A549 (cell line): ENCODE measurements around the gene RNF213. TPM values are rescaled to one million over a fixed set of nuclear protein-coding genes. Genes with fewer than 3 reads are reported as not detected.

Experiments used
- ATAC-seq, 2 experiments: fragments of 200-7000 bp in 1 of 2; fragments of >200 bp in 1 of 2; cut with Nextera tagmentation in 1 of 2; cut with Tn5 transposase in 1 of 2; 3 replicates each; pipeline versions ENCODE4 v1.8.0 to v1.9.1; 2018 to 2020; ENCODE audit warnings: mild to moderate bottlenecking in 1 of 2, moderate library complexity in 1 of 2
- CTCF ChIA-PET: fragments of 300-600 bp; sonication (Branson Sonifier 250); formaldehyde crosslinking; extraction: SDS; loops from one replicate; lab custom pipeline; 2021; ENCODE audit warnings: antibody characterized with exemption, inconsistent platforms; lab: Yijun Ruan, JAX
- POLR2A ChIA-PET: fragments of 350-600 bp; formaldehyde crosslinking; extraction: SDS; loops from one replicate; lab custom pipeline; 2021; ENCODE audit warnings: antibody characterized with exemption, inconsistent platforms; lab: Yijun Ruan, JAX
- DNase-seq, 2 experiments: peaks; one replicate each; pipeline versions ENCODE4 v3.0.0 to v3.0.0-alpha.2; 2011 to 2016; ENCODE audit warnings: low read depth in 1 of 2, low spot score in 1 of 2
- FAIRE-seq: peaks from 2 replicates; lab custom pipeline; 2011; peaks lifted over from hg19 to GRCh38; lab: Jason Lieb, UNC
- H3K27ac ChIP-seq, 2 experiments: fragments of >200 bp; sonication (Bioruptor Twin); formaldehyde crosslinking; 3 replicates each; pipeline ENCODE4 v1.5.1; 2016 to 2017
- H3K4me1 ChIP-seq: fragments of >200 bp; sonication (Bioruptor Twin); formaldehyde crosslinking; 3 replicates; pipeline ENCODE4 v1.6.1; 2016
- H3K4me2 ChIP-seq: fragments of >200 bp; sonication (Bioruptor Twin); formaldehyde crosslinking; 3 replicates; pipeline ENCODE4 v1.6.1; 2016
- H3K4me3 ChIP-seq: fragments of >200 bp; sonication (Bioruptor Twin); formaldehyde crosslinking; 3 replicates; pipeline ENCODE4 v1.5.1; 2016
- H3K9me3 ChIP-seq: fragments of >200 bp; sonication (Bioruptor Twin); formaldehyde crosslinking; 3 replicates; pipeline ENCODE4 v1.6.1; 2016
- GATA3 ChIP-seq: IDR thresholded peaks from 2 replicates; pipeline ENCODE4 v1.6.1; 2012; ENCODE audit warnings: borderline replicate concordance
- HEYL ChIP-seq: fragments of 250-450 bp; sonication (Bioruptor Pico); IDR thresholded peaks from 2 replicates; pipeline ENCODE4 v1.8.0; 2021; ENCODE audit warnings: mild to moderate bottlenecking, moderate library complexity
- JUN ChIP-seq, 2 experiments: fragments of >200 bp; sonication (Bioruptor Twin); formaldehyde crosslinking; IDR thresholded peaks; 2 replicates in 1 of 2; 3 replicates in 1 of 2; pipeline ENCODE4 v1.6.1; 2016 to 2017
- JUNB ChIP-seq: fragments of >200 bp; sonication (Bioruptor Twin); formaldehyde crosslinking; IDR thresholded peaks from 2 replicates; pipeline ENCODE4 v1.6.1; 2016
- KDM5A ChIP-seq: fragments of 200-600 bp; sonication (generic); IDR thresholded peaks from 2 replicates; pipeline ENCODE4 v1.6.1; 2016; ENCODE audit warnings: antibody characterized with exemption, mild to moderate bottlenecking
- WGBS: methylation state at CpG from one replicate; pipeline ENCODE4 v1.1.6; 2017; ENCODE audit errors: missing lambda C conversion rate; 5-methylcytosine and 5-hydroxymethylcytosine counted together
- polyA plus RNA-seq, 4 experiments: library from polyadenylated mRNA; depleted of rRNA in 3 of 4; stranded (reverse); fragments of >200 nt; fragmentation: RNase III in 1 of 4; extraction: RNeasy Plus Mini Kit Qiagen cat#74134 plus additional on column Dnase treatment in 1 of 4; gene quantifications; 2 replicates in 3 of 4; 3 replicates in 1 of 4; pipeline ENCODE4 v1.2.3, GENCODE V29; 2011 to 2017
- small RNA-seq, 6 experiments: library from RNA; depleted of rRNA; stranded (forward); fragments of <200 nt; gene quantifications; one replicate each; pipeline ENCODE3, GENCODE V24; 2012
- TF ChIP-seq, protein P1 (sequence below): IDR thresholded peaks from 2 replicates; pipeline ENCODE4 v1.6.1; 2012; ENCODE audit warnings: low read depth, borderline replicate concordance

Gene RNF213
- polyA plus RNA-seq, 2 of the 4 experiments (the other 2 are of a cell fraction): 59.1 to 127 TPM

GRCh38 chr17:80447790-80448189 is 187.1 kb downstream of the RNF213 start:
- Histone ChIP-seq H3K9me3 (no peaks in the 10 kb centered on the region), H3K27ac (0 out of 6 replicates have a peak overlapping the region, but pooled peaks of 1 of the 2 experiments have one; percentile 15), H3K4me1 (peaks cover 6% of the 10 kb centered on the region; the same call in 1 of the 3 replicates), H3K4me3 (no peak overlapping the region), H3K4me2 (no peak overlapping the region)
- ChIA-PET POLR2A (no interaction called here), CTCF (interaction anchor here (0.6 to 3.1 kb wide), 5 partner anchors 10 to 190 kb away, joined by 3 to 19 read pairs (median 6); no protein-coding TSS in a partner anchor)
- DNase-seq: no peak
- no peak for ATAC-seq
- no peak for TF ChIP-seq KDM5A
- no peak for TF ChIP-seq JUN (IDR thresholded peaks at IDR 0.05)
- no peak for TF ChIP-seq HEYL (CRISPR knock-in tag)
- TF ChIP-seq, protein P1, sequence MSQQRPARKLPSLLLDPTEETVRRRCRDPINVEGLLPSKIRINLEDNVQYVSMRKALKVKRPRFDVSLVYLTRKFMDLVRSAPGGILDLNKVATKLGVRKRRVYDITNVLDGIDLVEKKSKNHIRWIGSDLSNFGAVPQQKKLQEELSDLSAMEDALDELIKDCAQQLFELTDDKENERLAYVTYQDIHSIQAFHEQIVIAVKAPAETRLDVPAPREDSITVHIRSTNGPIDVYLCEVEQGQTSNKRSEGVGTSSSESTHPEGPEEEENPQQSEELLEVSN: no peak
- no peak for TF ChIP-seq GATA3
- TF ChIP-seq JUNB: no peak
- 46% methylated on average over 3 of the region's 4 CpGs for WGBS
- no peak for FAIRE-seq

Small RNAs within 50 kb of the gene (small RNA-seq; reads per million reads assigned to genes)
- gene MIR4730: 0 to 4.1 (median 0.26) reads per million in 6 experiments

Other genes with a start within 250 kb of the RNF213 start
- gene TBC1D16, start 225.0 kb upstream of the RNF213 start, polyA plus RNA-seq (2011; rRNA removed): 8.9 and 12.9 TPM in 2 replicates
- 11.5 to 12.5 TPM (median 12.3 TPM) in 3 replicates for gene TBC1D16, start 225.0 kb upstream of the RNF213 start, polyA plus RNA-seq (2017; fragmentation: RNase III; extraction: RNeasy Plus Mini Kit Qiagen cat#74134 plus additional on column Dnase treatment)
- gene CCDC40, start 224.2 kb upstream of the RNF213 start, polyA plus RNA-seq (2011; rRNA removed): 4.3 and 5.9 TPM in 2 replicates
- gene CCDC40, start 224.2 kb upstream of the RNF213 start, polyA plus RNA-seq (2017; fragmentation: RNase III; extraction: RNeasy Plus Mini Kit Qiagen cat#74134 plus additional on column Dnase treatment): 8.2 to 12.6 TPM (median 11.3 TPM) in 3 replicates
- 5.7 and 9.5 TPM in 2 replicates for gene GAA, start 159.3 kb upstream of the RNF213 start, polyA plus RNA-seq (2011; rRNA removed)
- 36.5 to 48.2 TPM (median 47.4 TPM) in 3 replicates for gene GAA, start 159.3 kb upstream of the RNF213 start, polyA plus RNA-seq (2017; fragmentation: RNase III; extraction: RNeasy Plus Mini Kit Qiagen cat#74134 plus additional on column Dnase treatment)
- 181 and 201 TPM in 2 replicates for gene EIF4A3, start 113.7 kb upstream of the RNF213 start, polyA plus RNA-seq (2011; rRNA removed)
- gene EIF4A3, start 113.7 kb upstream of the RNF213 start, polyA plus RNA-seq (2017; fragmentation: RNase III; extraction: RNeasy Plus Mini Kit Qiagen cat#74134 plus additional on column Dnase treatment): 180 to 196 TPM (median 189 TPM) in 3 replicates
- gene CARD14, start 90.8 kb upstream of the RNF213 start, polyA plus RNA-seq (2011; rRNA removed): 0.11 and 0.18 TPM in 2 replicates
- gene CARD14, start 90.8 kb upstream of the RNF213 start, polyA plus RNA-seq (2017; fragmentation: RNase III; extraction: RNeasy Plus Mini Kit Qiagen cat#74134 plus additional on column Dnase treatment): 0.08 to 0.26 TPM (median 0.17 TPM) in 3 replicates
- gene SGSH, start 40.5 kb upstream of the RNF213 start, polyA plus RNA-seq (2011; rRNA removed): 14.1 and 14.5 TPM in 2 replicates
- gene SGSH, start 40.5 kb upstream of the RNF213 start, polyA plus RNA-seq (2017; fragmentation: RNase III; extraction: RNeasy Plus Mini Kit Qiagen cat#74134 plus additional on column Dnase treatment): 24.0 to 26.2 TPM (median 24.7 TPM) in 3 replicates
- 8.3 and 9.5 TPM in 2 replicates for gene SLC26A11, start 40.4 kb upstream of the RNF213 start, polyA plus RNA-seq (2011; rRNA removed)
- 9.1 to 13.7 TPM (median 13.1 TPM) in 3 replicates for gene SLC26A11, start 40.4 kb upstream of the RNF213 start, polyA plus RNA-seq (2017; fragmentation: RNase III; extraction: RNeasy Plus Mini Kit Qiagen cat#74134 plus additional on column Dnase treatment)
- gene ENDOV, start 154.3 kb downstream of the RNF213 start, polyA plus RNA-seq (2011; rRNA removed): 33.2 and 37.2 TPM in 2 replicates
- gene ENDOV, start 154.3 kb downstream of the RNF213 start, polyA plus RNA-seq (2017; fragmentation: RNase III; extraction: RNeasy Plus Mini Kit Qiagen cat#74134 plus additional on column Dnase treatment): 39.1 to 43.8 TPM (median 42.6 TPM) in 3 replicates
- 43.6 and 43.9 TPM in 2 replicates for gene NPTX1, start 215.8 kb downstream of the RNF213 start, polyA plus RNA-seq (2011; rRNA removed)
- gene NPTX1, start 215.8 kb downstream of the RNF213 start, polyA plus RNA-seq (2017; fragmentation: RNase III; extraction: RNeasy Plus Mini Kit Qiagen cat#74134 plus additional on column Dnase treatment): 84.8 to 109 TPM (median 104 TPM) in 3 replicates